RWPE1 (cell line): ENCODE data around the gene OR5H1.
"Not testable (repeated sequence)": the region's sequence is repeated elsewhere in the genome, so short reads cannot be mapped to it uniquely, and the experiment has no call there.

Source experiments
- CTCF ChIA-PET: fragments of 350-600 bp; sonication (Branson Sonifier 250); formaldehyde crosslinking; extraction: SDS; loops from one replicate; lab custom pipeline; 2021; lab: Yijun Ruan, JAX
- POLR2A ChIA-PET: fragments of 400-600 bp; formaldehyde crosslinking; extraction: SDS; loops from one replicate; lab custom pipeline; 2020; ENCODE audit warnings: antibody characterized with exemption; ENCODE audit not compliant: low non-redundant PET; lab: Yijun Ruan, JAX
- DNase-seq: peaks from one replicate; pipeline ENCODE4 v3.0.0; 2012; ENCODE audit warnings: low spot score
- H3K27ac ChIP-seq: fragments of 450-650 bp; 2 replicates; pipeline ENCODE4 v1.5.1; 2017
- TF ChIP-seq, protein P1 (sequence below): fragments of 450-650 bp; conservative IDR thresholded peaks from 2 replicates; pipeline ENCODE4 v1.5.1; 2017; ENCODE audit warnings: low read depth, mild to moderate bottlenecking

Gene OR5H1

DNA sequence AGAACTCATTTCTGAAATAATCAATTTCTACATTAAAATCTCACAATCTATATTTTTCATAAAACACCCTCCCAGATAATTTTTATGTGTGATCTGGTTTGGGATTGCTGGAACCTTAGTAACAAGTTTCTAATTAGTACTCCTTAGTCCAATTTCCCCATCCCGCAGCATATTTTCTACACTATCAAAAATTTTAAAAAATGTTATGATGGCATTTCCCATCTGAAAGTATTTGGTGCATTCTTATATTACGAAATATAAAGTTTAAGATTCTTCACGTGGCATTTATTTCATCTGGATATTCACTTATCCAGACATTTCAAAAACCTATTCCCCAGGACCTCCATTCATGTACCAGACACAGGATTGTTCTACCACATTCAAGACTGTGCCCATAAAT lies 18.2 kb downstream of the OR5H1 start:
- DNase-seq, result no peak
- POLR2A ChIA-PET, result no interaction called here
- TF ChIP-seq, protein P1, sequence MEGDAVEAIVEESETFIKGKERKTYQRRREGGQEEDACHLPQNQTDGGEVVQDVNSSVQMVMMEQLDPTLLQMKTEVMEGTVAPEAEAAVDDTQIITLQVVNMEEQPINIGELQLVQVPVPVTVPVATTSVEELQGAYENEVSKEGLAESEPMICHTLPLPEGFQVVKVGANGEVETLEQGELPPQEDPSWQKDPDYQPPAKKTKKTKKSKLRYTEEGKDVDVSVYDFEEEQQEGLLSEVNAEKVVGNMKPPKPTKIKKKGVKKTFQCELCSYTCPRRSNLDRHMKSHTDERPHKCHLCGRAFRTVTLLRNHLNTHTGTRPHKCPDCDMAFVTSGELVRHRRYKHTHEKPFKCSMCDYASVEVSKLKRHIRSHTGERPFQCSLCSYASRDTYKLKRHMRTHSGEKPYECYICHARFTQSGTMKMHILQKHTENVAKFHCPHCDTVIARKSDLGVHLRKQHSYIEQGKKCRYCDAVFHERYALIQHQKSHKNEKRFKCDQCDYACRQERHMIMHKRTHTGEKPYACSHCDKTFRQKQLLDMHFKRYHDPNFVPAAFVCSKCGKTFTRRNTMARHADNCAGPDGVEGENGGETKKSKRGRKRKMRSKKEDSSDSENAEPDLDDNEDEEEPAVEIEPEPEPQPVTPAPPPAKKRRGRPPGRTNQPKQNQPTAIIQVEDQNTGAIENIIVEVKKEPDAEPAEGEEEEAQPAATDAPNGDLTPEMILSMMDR, result no peak
- CTCF ChIA-PET, result no interaction called here
- H3K27ac ChIP-seq, result no peak overlapping the region

DNA sequence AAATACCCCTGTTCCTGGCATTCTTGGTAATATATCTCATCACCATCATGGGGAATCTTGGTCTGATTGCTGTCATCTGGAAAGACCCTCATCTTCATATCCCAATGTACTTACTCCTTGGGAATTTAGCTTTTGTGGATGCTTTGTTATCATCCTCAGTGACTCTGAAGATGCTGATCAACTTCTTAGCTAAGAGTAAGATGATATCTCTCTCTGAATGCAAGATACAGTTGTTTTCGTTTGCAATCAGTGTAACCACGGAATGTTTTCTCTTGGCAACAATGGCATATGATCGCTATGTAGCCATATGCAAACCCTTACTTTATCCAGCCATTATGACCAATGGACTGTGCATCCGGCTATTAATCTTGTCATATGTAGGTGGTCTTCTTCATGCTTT lies 18.9 kb downstream of the OR5H1 start:
- CTCF ChIA-PET, POLR2A ChIA-PET, DNase-seq, H3K27ac ChIP-seq: not testable (repeated sequence)

DNA sequence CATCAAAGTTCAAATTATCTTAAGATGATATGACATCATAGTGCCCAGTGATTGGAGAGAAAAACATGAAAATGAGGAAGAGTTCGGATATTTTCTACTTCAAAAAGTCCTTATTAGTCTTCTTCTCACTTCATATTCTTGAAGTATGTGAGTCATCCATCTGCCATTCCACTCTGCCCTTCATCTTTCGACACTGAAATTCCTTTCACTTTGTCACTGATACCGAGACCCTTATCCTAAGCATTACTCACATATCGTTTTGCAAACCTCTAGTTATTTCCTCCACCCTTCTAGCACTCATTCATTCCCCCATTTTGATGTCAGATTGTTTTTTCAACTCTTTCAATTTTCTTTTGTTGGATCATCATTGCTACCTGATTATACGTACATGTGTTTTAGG lies 20.7 kb downstream of the OR5H1 start:
- ChIA-PET POLR2A (no interaction called here), CTCF (no interaction called here)
- no peak overlapping the region for H3K27ac ChIP-seq

DNA sequence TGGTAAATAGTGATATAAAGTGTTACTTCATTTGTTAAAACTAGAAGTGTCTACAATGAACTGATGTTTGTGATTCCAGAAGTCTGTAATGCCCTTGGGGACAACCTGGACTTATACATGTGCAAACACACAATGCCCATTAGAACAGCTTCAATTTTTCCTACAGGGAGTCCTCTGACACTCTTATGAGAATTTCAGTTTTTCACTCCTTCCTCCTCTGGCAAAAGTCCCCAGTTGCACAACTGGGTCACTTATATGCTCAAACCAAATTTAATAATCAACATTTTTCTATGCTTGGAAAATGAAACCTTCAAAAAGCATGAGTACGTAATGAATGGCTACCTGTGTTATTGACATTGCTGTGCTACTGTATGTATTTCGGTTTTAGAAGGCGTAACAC lies 35.9 kb downstream of the OR5H1 start, which contains the start of gene OR5H15:
OR5H15 (plus strand) TSS at position 301 of the 400 bp plus-strand sequence. CDS start 2,004 bp downstream, outside the sequence.
- CTCF ChIA-PET, result no interaction called here
- TF ChIP-seq, protein P1, result no peak
- POLR2A ChIA-PET, result no interaction called here
- no peak for DNase-seq
- H3K27ac ChIP-seq, result no peak within 1 kb of the TSS

More for the DNA sequence above, 20.7 kb downstream of the OR5H1 start:
- TF ChIP-seq, protein P1, result no peak
- DNase-seq, result no peak

DNA sequence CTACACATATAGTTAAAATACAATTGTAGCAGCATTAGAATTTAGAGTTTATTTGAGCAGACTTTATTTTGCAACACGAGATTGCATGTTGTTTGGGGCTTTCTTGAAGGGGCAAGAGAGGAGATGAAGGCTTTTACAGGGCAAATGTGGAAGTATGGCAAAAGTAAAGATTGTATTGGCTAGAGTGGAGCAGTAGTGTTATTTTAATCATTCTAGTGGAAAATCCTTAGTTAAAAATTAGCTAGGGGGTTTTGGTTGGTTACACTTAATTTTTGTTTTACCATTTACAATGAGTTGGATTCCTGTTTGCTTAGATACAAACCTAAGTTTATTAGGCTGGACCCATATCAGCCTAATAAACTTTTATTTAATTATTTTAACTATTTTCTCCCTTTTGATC lies 40.5 kb downstream of the OR5H1 start:
- TF ChIP-seq, protein P1, result no peak
- ChIA-PET CTCF (no interaction called here), POLR2A (no interaction called here)
- H3K27ac ChIP-seq, result no peak overlapping the region
- no peak for DNase-seq

DNA sequence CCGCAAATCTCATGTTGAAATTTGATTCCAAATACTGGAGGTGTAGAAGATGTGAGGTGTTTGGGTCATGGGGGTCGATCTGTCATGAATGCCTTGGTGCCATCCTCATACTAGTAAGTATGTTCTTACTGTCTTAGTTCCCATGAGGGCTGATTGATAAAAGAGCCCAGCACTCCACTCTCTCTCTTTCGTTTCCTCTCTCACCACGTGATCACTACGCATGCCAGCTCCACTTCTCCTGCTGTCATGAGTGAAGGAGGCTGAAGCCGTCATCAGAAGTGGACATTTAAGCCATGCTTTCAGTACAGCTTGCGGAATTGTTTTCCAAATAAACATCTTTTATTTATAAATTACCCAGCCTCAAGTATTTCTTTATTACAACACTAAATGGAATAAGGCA lies 42.1 kb downstream of the OR5H1 start:
- ChIA-PET CTCF (interaction anchor here (0.8 kb wide), 1 partner anchor 133 kb away, joined by 3 read pairs; no protein-coding TSS in a partner anchor), POLR2A (no interaction called here)
- no peak overlapping the region for H3K27ac ChIP-seq
- TF ChIP-seq, protein P1, result no peak
- DNase-seq, result no peak

DNA sequence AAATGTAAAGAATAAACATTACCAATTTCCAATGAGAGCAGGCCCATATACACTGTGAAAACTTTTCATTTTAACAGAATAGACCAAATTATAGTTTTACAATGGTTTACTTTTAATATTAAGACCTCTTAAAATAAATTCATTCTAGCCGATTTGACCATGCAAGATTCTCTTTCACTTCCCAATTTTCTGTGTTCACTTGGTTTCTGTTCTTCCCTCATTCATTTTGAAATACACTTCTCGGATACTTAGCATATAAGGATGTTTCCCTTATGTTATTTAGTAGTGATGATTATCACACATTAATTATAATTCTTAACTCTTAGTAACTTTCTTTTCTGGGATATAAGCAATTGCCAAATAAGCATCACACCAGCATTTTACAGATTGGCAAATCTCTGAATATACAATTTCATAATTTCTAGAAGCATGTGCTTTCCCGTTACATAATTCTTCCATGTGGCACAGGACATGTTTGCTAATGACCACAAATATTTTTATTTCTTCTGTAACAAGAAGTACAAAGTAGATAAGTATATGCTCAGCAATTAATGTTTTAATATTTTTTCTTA lies 49.9 kb downstream of the OR5H1 start:
- no peak for DNase-seq
- ChIA-PET POLR2A (no interaction called here), CTCF (no interaction called here)
- no peak overlapping the region for H3K27ac ChIP-seq
- TF ChIP-seq, protein P1, result no peak
